Measurements from ENCODE around the gene CORO7.

CORO7 gene

DNA sequence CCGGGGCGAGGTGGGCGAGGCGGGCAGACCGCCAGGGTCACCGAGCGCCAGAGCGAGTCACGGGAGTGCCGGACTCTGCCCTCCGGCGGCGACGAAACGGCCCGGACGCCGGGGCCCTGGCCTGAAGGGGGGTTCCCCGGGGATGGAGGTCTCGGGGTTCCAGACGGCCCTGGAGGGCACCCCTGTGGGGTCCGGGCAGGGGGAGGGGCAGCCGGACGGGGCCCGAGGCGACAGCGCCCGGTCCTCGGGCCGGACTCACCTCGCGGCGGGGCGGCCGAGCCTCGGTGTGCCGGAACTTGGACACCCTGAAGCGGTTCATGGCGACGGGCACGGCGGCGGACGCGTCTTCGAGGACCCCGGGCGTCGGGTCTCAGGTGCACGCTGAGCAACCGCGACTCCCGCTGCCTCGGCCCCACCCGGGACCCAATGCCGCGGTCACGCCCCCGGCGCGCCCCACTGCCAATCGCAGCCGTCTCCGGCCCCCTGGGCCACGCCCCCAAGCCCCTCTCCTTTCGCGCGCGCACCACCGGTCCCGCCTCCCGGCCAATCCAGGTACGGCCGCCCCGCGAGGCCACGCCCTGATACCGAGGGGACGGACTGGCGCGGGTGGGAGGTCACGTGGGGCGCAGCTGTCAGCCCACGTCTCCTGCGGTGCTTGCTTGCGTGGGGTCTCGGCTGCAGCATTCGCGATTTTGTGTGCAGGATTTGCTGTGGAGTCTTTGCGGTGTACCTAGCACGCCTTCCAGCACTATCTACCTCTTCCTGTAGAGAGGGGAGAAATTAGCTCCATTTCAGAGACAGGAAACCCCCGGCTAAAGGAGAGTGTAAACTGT lies at the start of gene CORO7:
Gene CORO7, minus strand, starts transcription at position 397 of the 833 bp plus-strand sequence. Its CDS starts 78 bp downstream, at position 319.
- peak; percentile 98 to 99 for DNase-seq (ENCODE audit: extremely low read depth in 1 of 2, low read depth in 1 of 2)

DNA sequence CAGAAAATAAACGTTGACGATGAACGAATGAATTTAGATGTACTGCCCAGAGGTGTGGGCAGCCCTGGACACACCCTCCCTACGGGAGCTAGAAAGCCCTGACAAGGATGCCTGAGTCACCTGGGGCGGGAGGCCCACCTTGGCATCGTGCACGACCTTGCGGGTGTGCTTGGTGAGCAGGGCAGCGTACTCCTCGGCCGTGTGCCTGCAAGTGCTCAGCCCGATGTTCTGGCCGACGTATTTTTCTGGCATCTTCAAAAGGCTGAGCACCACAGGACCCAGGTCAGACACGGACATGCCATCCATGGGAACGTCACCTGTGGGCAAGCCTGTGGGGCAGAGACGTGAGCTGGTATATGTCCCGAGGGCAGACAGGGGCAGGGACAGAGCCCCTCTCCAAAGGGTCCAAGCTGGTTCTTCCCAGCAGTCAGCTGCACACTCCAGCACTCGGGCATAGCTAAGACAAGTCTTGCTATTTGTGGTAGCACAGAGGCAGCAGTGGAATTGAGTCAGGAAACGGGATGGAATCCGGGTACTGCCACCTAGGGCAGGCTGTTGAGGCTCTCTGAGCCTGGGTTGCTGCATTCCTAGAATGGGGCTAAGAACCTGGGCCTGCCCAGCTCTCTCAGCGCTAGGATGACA lies 47.2 kb upstream of the CORO7 start:
- no peak for DNase-seq (ENCODE audit: extremely low read depth in 1 of 2, low read depth in 1 of 2)

DNA sequence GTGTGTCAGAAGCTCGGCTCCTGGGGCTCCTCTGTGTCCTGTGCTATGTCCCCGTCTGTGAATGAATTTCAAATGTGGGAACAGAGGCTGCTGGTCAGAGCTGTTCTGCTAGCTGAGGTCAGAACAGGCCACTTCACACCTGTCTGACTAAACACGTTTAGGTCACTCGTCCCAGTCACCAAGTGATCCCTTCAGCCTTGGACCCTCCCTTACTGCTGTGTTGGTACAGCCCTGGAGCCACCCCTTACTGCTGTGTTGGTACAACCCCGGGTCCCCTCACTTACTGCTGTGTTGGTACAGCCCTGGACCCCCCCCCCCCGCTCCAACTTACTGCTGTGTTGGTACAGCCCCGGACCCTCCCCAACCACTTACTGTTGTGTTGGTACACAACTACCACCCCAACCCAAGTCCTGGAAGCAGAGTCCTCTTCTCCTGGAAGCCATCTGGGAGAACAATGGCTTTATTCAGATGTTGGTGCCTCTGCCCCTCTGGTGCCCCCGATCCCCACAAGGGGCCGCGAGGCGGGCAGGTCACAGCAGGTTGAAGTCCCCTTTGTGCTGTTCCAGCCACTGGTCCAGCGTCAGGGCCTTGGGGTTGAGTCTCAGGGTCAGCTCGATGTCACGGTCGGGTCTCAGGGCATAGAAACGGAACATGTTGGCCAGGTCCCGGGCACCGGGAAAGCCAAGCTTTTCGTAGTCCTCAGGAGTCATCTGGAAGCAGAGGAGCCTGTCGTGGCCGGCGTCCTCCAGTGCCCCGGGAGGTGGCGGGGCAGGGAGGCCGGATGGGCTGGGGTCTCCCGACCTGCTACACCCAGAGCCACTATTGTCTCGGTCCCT lies 45.1 kb upstream of the CORO7 start:
- DNase-seq (ENCODE audit: extremely low read depth in 1 of 2, low read depth in 1 of 2): no peak

DNA sequence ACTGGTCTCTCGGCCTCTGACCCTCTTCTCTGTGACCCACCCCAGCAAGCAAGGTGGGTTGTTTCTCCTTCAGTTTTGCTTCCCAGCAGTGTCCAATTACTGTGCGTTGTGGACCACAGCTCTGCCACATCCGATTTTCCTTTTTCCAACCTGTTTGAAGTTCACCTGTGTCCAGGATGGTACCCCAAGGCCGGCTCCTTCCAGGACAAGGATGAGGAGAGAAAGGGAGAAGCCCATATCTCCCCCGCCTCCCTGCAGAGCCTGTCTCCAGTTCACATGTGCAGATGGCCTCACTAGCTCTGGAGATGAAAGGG lies 44.5 kb upstream of the CORO7 start:
- DNase-seq (ENCODE audit: extremely low read depth in 1 of 2, low read depth in 1 of 2): no peak

DNA sequence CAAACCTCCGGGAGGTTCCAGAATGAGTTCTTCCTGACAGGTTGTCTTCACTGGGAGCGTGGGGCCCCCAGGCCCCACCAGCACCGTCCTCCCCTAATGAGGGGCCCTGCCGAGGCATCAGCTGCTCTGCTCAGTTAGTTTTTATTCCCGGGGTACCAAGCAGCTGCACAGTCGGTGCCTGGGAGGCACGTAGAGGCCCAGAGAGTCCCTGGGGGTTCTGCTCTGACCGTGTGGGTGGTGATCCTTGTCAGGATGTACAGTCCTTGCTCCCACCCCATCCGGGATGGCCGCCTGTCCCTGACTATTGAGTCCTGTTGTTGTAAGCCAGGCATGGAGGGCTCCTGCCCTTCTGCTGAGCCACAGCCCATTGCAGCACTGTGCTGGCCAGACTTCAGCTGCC lies 39.6 kb upstream of the CORO7 start:
- DNase-seq (ENCODE audit: extremely low read depth in 1 of 2, low read depth in 1 of 2): no peak

DNA sequence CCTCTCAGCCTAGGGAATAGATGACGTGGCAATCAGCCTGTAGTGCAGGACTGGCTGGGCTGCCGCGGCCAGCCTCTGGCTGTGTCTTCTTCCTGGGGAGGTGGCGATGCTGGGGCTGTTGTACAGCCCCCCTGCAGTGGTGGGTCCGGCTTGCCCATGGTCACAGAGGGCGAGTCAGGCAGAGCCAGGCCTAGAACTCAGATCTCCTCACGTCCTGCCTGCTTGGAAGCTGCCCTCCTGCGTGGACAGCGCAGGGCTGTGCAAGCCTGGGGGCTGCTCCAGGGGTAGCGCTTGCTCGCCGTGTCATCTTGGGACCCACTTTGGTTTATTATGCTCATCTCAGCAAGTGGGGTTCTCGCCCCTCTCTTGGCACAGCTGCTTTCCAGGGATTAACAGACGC lies 38.7 kb upstream of the CORO7 start:
- DNase-seq (ENCODE audit: extremely low read depth in 1 of 2, low read depth in 1 of 2): no peak

DNA sequence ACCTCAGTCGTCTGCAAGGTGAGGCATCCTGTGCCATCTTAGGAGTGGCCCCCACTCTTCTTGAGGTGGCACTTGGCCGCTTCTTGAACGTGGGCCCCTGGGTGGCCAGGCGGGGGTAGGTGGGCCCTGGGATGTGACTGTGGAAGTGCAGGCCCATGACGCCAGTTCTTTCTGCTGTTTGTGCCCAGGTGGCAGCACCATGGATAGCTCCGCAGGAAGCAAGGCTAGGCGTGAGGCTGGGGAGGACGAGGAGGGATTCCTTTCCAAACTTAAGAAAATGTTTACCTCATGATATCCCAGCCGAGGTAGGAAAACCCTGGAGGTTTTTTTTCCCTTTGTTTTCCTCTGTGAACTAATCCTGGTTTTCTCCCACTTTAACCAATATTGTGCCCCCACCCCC lies 38.2 kb upstream of the CORO7 start:
- no peak for DNase-seq (ENCODE audit: extremely low read depth in 1 of 2, low read depth in 1 of 2)

DNA sequence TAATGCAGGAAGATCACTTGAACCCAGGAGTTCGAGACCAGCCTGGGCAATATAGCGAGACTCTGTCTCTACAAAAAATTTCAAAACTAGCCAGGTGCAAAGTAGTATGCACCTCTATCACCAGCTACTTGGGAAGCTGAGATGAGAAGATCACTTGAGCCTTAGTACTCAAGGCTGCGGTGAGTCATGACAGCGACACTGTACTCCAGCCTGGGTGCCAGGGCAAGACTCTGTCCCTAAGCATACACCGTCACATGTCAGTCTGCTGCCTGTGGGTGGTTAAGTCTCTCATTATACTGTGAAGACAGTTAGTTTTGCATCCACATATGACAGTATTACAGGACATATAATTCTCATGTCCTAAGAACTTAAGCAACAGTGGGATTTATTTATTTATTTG lies 36.3 kb upstream of the CORO7 start:
- no peak for DNase-seq (ENCODE audit: extremely low read depth in 1 of 2, low read depth in 1 of 2)

DNA sequence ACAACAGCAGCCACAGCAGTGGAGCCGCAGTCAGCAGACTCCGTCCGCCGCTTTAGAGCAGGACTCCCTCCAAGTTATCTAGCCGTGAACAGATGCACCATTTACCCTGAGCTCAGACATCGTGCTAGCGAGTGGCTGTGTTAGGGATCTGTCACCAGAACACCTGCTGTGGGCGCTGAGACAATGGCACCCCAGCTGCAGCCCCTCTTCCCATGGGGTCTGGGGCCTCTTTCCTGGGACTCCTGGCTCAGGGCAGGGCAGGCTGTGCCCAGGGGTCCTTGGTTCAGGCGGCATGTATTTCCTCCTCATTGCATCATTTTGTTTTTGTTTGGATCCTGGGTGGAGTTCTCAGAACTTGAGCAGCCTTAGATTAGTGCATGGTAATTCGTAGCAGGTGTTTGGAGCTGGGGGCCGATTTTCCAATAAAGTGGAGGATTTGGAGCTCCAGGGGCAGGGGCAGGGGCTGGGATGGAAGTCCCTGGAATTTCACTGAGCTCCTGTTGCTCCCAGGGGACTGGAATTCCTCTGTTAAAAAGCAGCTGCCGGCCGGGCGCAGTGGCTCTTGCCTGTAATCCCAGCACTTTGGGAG lies 34.6 kb upstream of the CORO7 start:
- no peak for DNase-seq (ENCODE audit: extremely low read depth in 1 of 2, low read depth in 1 of 2)

DNA sequence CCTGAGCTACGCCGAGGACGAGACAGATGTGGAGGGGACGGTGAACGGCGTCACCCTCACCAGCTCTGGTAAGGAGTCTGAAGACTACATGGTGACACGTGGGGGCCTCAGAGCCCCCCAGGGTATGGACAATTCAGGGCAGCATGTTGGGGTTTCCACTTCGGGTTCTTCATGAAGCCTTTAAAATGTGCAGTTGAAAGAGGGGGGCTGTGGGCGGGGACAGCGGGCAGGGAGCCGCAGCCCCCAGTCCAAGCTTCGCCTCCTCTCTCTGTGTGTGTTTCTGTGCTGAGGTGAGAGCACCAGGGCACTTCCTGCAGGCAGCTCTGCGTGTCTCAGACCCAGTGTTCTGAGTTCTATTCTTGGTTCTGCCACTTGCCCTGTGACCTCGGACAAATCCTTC lies 34.0 kb upstream of the CORO7 start:
- no peak for DNase-seq (ENCODE audit: extremely low read depth in 1 of 2, low read depth in 1 of 2)

DNA sequence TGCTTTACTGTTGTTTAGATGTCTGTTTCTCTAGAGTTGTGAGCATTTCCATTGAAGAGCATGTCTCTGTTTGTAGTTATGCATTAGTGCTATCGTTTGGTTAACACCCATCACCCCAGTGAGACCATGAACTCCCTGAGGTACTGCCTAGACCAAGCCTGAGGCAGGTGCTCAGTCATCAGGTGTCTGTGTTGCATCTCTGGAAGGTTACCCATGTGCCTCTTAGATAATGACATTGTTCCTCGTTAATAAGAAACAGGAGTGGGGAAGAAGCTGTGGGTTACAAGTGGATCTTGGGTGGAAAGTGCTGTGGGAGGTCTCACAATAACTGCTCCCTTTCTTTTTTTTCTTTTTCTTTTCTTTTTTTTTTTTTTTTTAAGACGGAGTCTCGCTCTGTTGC lies 27.6 kb upstream of the CORO7 start:
- DNase-seq (ENCODE audit: extremely low read depth in 1 of 2, low read depth in 1 of 2): no peak

DNA sequence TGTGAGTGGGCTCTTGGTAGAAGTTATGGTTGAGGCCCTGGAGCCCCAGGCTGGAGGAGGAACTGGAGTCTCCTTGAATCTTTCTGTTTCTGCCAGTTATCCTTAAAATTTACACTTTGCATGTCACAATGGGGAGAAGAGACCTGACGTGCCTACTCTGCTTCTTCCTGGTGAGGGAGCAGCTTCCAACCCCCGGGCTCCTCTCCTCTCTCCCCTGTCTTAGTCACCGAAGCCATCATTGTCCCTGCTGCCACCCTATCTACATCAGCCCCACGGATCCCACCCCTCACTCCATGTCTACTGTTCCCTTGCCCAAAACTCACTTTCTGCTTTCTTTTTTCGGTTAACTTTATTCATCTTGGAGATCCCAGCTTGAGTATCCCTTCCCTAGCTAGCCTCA lies 26.9 kb upstream of the CORO7 start:
- DNase-seq (ENCODE audit: extremely low read depth in 1 of 2, low read depth in 1 of 2): no peak

DNA sequence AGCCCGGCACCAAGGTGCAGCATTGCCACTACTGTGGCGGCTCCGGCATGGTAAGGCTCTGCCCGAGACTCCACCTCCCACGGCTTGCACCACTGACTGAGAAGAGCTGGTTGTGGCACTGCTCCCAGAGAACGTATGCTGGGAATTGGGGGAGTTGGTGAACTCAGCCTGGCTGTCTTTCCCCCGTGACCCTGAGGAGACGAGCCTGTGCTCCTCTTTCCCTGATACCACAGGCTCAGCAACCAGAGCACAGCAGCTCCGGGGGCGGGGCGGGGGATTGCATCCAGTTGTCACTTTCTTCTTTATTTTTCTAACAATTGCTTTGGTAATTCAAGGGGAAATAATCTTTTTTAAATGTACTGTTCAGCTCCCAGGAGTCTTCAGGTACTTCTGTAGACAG lies 26.0 kb upstream of the CORO7 start:
- no peak for DNase-seq (ENCODE audit: extremely low read depth in 1 of 2, low read depth in 1 of 2)

DNA sequence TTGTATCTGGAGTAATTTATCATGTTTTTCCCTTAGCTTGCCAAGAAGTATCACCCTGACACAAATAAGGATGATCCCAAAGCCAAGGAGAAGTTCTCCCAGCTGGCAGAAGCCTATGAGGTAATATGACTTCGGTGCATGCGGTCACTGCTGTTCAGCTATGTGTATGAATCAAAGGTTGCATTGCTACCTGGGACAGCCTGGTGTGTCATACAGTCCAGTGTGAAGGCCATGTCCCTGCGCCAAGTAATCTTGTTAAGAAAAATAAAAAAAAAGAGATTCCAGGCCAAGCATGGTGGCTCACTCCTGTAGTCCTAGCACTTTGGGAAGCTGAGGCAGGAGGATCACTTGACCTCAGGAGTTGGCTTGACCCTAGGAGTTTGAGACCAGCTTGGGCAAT lies 21.0 kb upstream of the CORO7 start:
- no peak for DNase-seq (ENCODE audit: extremely low read depth in 1 of 2, low read depth in 1 of 2)

DNA sequence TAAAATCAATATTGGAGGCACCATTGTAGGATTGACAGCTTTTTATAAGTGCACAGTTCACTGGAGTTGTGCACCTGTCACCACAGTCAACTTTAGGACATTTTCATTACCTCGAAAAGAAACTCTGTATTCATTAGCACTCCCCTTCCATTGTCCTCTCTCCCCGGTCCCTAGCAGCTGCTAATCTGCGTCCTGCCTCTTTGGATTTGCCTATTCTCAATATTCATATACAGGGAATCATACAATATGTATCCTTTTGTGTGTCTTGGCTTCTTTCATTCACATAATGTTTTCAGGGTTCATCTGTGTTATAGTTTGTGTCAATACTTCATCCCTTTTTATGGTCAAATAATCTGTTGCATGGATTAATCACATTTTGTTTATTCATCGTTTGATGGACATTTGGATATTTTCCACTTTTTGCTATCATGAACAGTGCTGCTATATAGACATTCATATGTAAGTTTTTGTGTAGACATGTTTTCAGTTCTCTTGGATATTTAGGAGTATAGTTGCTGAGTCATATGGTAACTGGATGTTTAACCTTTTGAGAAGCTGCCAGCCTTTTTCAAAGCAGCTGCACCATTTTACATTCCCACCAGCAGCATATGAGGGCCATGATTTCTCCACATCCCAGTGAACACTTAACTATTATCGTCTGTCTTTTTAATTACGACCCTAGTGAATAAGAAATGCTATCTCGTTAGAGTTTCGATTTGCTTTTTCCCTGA lies 19.1 kb upstream of the CORO7 start:
- DNase-seq (ENCODE audit: extremely low read depth in 1 of 2, low read depth in 1 of 2): no peak

DNA sequence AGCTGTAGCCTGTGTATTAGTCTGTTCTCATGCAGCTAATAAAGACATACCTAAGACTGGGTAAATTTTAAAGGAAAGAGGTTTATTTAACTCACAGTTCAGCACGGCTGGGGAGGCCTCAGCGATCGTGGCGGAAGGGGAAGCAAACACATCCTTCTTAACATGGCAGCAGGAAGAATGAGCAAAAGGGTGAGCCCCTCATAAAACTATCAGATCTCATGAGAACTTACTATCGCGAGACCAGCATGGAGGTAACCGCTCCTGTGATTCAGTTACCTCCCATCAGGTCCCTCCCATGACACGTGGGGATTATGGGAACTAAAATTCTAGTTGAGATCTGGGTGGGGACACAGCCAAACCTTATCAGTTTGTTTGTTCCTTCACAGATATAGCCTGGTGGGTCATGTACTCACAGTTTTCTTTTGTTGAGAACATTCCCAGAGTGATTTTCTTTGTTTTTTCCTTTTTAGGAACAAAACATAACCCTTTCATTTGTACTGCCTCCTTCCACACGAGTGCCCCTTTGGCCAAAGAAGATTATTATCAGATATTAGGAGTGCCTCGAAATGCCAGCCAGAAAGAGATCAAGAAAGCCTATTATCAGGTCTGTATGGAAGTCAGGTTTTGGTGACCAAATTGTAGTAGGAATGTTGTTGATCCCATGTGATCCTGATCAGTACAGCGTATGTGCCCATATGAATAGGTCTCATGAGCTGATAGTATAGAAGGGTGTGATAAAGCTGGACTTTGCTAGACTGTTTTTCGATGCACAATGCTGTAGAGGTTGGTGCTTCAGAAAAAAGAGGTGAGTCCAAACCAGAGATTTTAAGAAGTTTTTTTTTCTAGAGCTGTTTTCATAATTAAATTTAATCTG lies 17.8 kb upstream of the CORO7 start:
- no peak for DNase-seq (ENCODE audit: extremely low read depth in 1 of 2, low read depth in 1 of 2)

DNA sequence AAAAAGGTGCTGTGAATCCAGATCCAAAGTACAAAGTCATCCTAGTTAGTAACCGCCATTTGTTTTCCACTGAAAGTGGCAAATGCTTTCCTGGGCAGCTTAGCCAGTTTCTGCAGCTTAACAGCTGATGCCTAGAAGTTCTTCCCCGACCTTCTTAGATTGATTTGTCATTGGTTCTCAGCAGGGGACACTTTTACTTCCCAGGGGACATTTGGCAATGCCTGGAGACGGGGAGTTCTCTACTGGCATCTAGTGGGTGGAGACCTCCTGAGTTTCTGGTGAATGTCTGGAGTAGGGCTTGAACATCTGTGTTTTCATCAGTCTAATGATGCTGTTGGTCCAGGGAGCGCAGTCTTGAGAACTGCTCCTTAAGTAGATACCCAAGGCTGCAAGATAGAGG lies 16.8 kb upstream of the CORO7 start:
- no peak for DNase-seq (ENCODE audit: extremely low read depth in 1 of 2, low read depth in 1 of 2)

DNA sequence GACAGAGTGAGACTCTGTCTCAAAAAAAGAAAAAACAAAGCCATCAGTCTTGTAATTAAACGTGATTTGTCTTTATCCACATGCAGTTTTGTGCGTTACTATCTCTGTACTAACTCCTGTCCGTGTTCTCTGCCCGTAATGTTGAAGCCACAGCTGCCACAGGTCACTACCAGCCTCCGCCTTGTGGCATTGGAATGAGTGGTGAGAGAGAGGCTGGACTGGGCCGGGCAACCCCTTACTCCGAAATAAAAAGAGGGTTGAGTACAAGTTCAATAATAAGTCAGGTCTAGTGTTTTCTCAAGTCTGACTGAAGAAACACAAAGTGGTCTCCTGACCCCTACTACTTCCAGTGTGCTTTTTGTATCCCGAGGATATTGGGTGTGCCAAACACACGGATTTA lies 14.6 kb upstream of the CORO7 start:
- DNase-seq (ENCODE audit: extremely low read depth in 1 of 2, low read depth in 1 of 2): no peak

DNA sequence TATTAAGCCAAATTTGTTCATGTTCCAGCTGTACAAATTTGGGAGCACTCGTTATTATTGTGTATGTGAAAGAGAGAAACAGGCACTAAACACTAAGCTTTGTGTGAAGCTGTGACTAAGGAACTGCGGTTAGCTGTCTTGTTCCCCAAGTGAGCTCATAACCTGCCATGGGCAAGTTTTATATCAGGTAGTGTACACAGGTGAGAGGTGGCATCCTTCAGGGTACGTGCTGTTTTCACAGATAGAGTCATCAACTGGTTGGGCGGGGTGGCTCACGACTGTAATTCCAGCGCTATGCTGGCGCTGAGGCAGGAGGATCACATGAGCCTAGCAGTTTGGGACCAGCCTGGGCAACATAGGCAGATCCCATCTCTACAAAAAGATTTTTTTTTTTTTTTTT lies 12.1 kb upstream of the CORO7 start:
- no peak for DNase-seq (ENCODE audit: extremely low read depth in 1 of 2, low read depth in 1 of 2)
